ENCODE results near the gene ENDOV. TPM values are rescaled to one million over a fixed set of nuclear protein-coding genes. Genes with fewer than 3 reads are reported as not detected.

ENDOV gene
- polyA plus RNA-seq, 2 of the 4 experiments (the other 2 are of a cell fraction): 33.2 to 42.6 TPM

DNA sequence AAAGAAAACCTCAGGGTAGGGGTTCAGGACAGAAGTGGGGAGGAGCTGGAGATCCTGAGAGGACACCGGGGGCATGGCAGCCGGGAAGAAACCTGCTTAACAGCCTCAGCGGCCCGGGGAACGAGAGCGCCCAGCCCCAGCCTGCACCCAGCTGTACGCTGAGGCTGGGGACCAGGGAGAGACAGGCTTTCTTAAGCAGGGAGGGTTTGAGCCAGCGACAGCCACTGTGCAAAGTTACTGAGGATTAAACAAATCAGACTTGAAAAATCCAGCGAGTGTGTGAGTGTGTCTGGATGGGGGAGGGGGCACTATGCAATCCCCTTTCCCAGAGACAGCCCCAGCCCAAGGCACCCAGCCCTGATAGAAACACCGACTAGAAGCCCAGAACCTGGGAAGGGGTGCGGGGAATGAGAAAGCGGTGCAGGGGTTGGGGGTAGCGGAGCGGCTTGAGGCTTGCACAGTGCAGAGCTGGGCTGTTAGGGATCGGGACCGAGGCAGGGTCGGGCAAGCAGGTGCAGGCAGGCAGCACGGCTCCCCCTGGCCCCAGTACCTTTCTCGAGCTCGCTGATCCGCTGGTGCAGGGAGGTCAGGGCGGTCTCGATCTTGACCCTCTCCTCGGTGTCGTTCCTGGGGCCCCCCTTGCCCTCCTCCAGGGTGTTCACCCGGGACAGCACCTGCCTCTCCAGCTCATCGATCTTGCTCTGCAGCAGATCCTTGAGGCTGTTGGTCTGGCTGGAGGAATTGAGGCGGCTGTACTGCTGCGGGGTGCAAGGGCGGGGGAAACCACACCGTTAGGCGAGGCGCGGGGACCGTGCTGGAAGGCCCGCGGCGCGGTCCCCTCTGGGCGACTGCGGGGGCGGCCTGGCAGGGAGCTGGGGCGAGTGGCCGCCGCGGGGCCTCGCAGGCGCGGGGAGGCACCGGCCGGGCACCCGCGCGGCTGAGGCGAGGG, 60.3 kb downstream of the ENDOV start:
- CTCF ChIA-PET: interaction anchor here (0.7 to 7.5 kb wide), 33 partner anchors 11 to 513 kb away, joined by 3 to 53 read pairs (median 4); partner anchors contain the start of gene RPTOR
- 6% methylated on average over 40 of the region's 55 CpGs for WGBS (ENCODE audit: missing lambda C conversion rate)
- peak in 1 of 2 experiments; percentile 44 for DNase-seq (ENCODE audit: low read depth in 1 of 2, low spot score in 1 of 2)
- ATAC-seq: peak; percentile 9 to 27; a peak in 5 of 6 replicates
- peak overlapping the region; percentile 54 for H3K4me3 ChIP-seq
- peak overlapping the region; percentile 95 for H3K4me2 ChIP-seq
- no peak for TF ChIP-seq RARB (CRISPR knock-in tag; IDR thresholded peaks at IDR 0.05)
- TF ChIP-seq RNF2 (IDR thresholded peaks at IDR 0.05; ENCODE audit: borderline replicate concordance, low read depth): peak; percentile 74
- TF ChIP-seq CHD4 (IDR thresholded peaks at IDR 0.05; ENCODE audit: borderline replicate concordance): no peak
- H3K27ac ChIP-seq: peak overlapping the region; percentile 60 to 80
- POLR2A ChIA-PET: interaction anchor here (3.7 kb wide), 1 partner anchor 20 kb away, joined by 27 read pairs; no protein-coding TSS in a partner anchor
- no peak for FAIRE-seq
- peaks cover 37% of the 10 kb centered on the region for H3K4me1 ChIP-seq
- no peaks in the 10 kb centered on the region for H3K9me3 ChIP-seq

DNA sequence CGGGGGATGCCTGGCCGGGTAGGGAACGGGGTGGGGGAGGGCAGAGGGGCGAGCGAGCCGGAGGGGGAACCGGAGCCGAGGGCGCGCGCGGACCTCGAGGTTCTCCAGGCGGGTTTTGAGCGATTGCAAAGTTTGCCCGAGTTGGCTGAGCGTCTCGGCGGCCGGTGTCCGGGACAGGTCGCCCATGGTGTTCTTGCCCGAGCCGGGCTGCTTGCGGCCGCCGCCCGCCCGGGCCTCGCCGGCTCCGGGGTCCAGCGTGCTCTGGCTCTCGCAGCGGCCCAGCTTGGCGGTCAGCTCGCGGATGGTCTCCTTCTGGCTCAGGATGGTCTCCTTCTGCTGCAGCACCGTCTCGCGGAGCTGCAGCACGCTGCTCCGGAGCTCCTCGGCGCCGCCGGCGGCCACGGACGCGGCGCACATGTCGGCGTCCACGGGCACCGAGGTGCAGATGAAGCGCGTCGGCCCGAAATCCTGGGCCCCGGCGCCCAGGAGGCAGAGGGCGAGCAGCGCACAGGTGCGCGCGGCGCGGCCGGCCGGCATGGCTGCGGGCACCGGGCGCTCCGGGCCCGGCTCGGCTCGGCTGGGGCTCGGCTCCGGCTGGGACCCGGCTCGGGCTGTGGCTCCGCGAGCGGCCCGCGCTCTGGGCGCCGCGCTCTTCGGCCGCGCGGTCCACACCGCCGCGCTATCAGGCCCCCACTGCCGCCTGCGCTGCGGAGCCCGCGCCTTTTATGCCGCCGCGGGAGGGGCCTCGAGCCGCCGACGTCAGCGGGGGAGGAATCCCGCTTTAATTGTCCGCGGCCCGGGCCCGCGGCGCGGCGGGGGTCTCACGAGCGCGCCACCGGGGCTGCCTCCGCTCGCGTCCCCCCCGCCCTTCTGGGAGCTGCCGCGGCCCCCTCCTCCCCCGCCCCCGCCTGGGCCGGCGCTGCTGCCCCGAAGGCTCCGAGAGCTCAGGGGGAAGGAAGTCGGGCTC, 61.2 kb downstream of the ENDOV start, which contains the start of gene NPTX1:
NPTX1 (minus strand) TSS at position 698 of the 967 bp plus-strand sequence; CDS start at position 537, 161 bp downstream.
- H3K4me3 ChIP-seq: peak within 1 kb of the TSS; percentile 54
- WGBS (ENCODE audit: missing lambda C conversion rate): 0% methylated on average over 17 of the region's 136 CpGs
- no peak for FAIRE-seq
- peak; percentile 10 to 21; a peak in 5 of 6 replicates for ATAC-seq
- POLR2A ChIA-PET: interaction anchor here (0.6 to 3.7 kb wide), 2 partner anchors 21 to 25 kb away, joined by 3 to 27 read pairs; no protein-coding TSS in a partner anchor
- H3K4me1 ChIP-seq: peaks cover 40% of the 10 kb centered on the region
- H3K4me2 ChIP-seq: peak within 1 kb of the TSS; percentile 95
- CTCF ChIA-PET: interaction anchor here (0.6 to 7.5 kb wide), 38 partner anchors 9 to 512 kb away, joined by 3 to 53 read pairs (median 4); partner anchors contain the start of gene RPTOR
- no peaks in the 10 kb centered on the region for H3K9me3 ChIP-seq
- peak in 1 of 2 experiments; percentile 55 for DNase-seq (ENCODE audit: low read depth in 1 of 2, low spot score in 1 of 2)
- H3K27ac ChIP-seq: peak within 1 kb of the TSS; percentile 60 to 80
- TF ChIP-seq RNF2 (IDR thresholded peaks at IDR 0.05; ENCODE audit: borderline replicate concordance, low read depth) (peak; percentile 93), KDM5A (IDR thresholded peaks at IDR 0.05) (no peak), TP53 (CRISPR knock-in tag; IDR thresholded peaks at IDR 0.05) (no peak), JUN (IDR thresholded peaks at IDR 0.05) (peak in 1 of 2 experiments; percentile 75; a peak in 3 of 5 replicates), SREBF2 (IDR thresholded peaks at IDR 0.05) (no peak), HOXB5 (CRISPR knock-in tag; IDR thresholded peaks at IDR 0.05) (no peak), ZSCAN20 (CRISPR knock-in tag; IDR thresholded peaks at IDR 0.05) (no peak), FOSL2 (IDR thresholded peaks at IDR 0.05) (no peak), FOSL2 (CRISPR knock-in tag; IDR thresholded peaks at IDR 0.05) (no peak), POLR2A (IDR thresholded peaks at IDR 0.05; ENCODE audit: low read length) (peak; percentile 88), HOXA7 (CRISPR knock-in tag; IDR thresholded peaks at IDR 0.05) (no peak), MYC (IDR thresholded peaks at IDR 0.05; ENCODE audit: borderline replicate concordance, low read length) (0 out of 2 replicates have a peak, but pooled peaks have one; percentile 6), CBX8 (IDR thresholded peaks at IDR 0.05) (no peak), TFCP2L1 (CRISPR knock-in tag; IDR thresholded peaks at IDR 0.05) (0 out of 2 replicates have a peak, but pooled peaks have one; percentile 31), PHF8 (IDR thresholded peaks at IDR 0.05; ENCODE audit: borderline replicate concordance, low read depth) (no peak)
- TF ChIP-seq, protein P1, sequence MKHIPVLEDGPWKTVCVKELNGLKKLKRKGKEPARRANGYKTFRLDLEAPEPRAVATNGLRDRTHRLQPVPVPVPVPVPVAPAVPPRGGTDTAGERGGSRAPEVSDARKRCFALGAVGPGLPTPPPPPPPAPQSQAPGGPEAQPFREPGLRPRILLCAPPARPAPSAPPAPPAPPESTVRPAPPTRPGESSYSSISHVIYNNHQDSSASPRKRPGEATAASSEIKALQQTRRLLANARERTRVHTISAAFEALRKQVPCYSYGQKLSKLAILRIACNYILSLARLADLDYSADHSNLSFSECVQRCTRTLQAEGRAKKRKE (CRISPR knock-in tag; IDR thresholded peaks at IDR 0.05; ENCODE audit: low read depth): no peak
- TF ChIP-seq, protein P2, sequence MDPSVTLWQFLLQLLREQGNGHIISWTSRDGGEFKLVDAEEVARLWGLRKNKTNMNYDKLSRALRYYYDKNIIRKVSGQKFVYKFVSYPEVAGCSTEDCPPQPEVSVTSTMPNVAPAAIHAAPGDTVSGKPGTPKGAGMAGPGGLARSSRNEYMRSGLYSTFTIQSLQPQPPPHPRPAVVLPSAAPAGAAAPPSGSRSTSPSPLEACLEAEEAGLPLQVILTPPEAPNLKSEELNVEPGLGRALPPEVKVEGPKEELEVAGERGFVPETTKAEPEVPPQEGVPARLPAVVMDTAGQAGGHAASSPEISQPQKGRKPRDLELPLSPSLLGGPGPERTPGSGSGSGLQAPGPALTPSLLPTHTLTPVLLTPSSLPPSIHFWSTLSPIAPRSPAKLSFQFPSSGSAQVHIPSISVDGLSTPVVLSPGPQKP (IDR thresholded peaks at IDR 0.05; ENCODE audit: low read depth, low read length): no peak
- TF ChIP-seq, protein P3, sequence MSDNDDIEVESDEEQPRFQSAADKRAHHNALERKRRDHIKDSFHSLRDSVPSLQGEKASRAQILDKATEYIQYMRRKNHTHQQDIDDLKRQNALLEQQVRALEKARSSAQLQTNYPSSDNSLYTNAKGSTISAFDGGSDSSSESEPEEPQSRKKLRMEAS (IDR thresholded peaks at IDR 0.05): peak; percentile 73; the same call in 1 of the 2 replicates
- TF ChIP-seq, protein P4, sequence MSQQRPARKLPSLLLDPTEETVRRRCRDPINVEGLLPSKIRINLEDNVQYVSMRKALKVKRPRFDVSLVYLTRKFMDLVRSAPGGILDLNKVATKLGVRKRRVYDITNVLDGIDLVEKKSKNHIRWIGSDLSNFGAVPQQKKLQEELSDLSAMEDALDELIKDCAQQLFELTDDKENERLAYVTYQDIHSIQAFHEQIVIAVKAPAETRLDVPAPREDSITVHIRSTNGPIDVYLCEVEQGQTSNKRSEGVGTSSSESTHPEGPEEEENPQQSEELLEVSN (IDR thresholded peaks at IDR 0.05; ENCODE audit: borderline replicate concordance, low read depth): peak; percentile 50
- TF ChIP-seq, protein P5, sequence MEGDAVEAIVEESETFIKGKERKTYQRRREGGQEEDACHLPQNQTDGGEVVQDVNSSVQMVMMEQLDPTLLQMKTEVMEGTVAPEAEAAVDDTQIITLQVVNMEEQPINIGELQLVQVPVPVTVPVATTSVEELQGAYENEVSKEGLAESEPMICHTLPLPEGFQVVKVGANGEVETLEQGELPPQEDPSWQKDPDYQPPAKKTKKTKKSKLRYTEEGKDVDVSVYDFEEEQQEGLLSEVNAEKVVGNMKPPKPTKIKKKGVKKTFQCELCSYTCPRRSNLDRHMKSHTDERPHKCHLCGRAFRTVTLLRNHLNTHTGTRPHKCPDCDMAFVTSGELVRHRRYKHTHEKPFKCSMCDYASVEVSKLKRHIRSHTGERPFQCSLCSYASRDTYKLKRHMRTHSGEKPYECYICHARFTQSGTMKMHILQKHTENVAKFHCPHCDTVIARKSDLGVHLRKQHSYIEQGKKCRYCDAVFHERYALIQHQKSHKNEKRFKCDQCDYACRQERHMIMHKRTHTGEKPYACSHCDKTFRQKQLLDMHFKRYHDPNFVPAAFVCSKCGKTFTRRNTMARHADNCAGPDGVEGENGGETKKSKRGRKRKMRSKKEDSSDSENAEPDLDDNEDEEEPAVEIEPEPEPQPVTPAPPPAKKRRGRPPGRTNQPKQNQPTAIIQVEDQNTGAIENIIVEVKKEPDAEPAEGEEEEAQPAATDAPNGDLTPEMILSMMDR (IDR thresholded peaks at IDR 0.05): no peak
- TF ChIP-seq, protein P6, sequence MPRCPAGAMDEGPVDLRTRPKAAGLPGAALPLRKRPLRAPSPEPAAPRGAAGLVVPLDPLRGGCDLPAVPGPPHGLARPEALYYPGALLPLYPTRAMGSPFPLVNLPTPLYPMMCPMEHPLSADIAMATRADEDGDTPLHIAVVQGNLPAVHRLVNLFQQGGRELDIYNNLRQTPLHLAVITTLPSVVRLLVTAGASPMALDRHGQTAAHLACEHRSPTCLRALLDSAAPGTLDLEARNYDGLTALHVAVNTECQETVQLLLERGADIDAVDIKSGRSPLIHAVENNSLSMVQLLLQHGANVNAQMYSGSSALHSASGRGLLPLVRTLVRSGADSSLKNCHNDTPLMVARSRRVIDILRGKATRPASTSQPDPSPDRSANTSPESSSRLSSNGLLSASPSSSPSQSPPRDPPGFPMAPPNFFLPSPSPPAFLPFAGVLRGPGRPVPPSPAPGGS (IDR thresholded peaks at IDR 0.05): peak; percentile 69; the same call in 1 of the 3 replicates
- TF ChIP-seq, protein P7, sequence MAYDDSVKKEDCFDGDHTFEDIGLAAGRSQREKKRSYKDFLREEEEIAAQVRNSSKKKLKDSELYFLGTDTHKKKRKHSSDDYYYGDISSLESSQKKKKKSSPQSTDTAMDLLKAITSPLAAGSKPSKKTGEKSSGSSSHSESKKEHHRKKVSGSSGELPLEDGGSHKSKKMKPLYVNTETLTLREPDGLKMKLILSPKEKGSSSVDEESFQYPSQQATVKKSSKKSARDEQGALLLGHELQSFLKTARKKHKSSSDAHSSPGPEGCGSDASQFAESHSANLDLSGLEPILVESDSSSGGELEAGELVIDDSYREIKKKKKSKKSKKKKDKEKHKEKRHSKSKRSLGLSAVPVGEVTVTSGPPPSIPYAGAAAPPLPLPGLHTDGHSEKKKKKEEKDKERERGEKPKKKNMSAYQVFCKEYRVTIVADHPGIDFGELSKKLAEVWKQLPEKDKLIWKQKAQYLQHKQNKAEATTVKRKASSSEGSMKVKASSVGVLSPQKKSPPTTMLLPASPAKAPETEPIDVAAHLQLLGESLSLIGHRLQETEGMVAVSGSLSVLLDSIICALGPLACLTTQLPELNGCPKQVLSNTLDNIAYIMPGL (CRISPR knock-in tag; IDR thresholded peaks at IDR 0.05; ENCODE audit: borderline replicate concordance): no peak
